Measurements from ENCODE around the gene EXOSC3. TPM values are rescaled to one million over a fixed set of nuclear protein-coding genes. Genes with fewer than 3 reads are reported as not detected.

Gene EXOSC3
- total RNA-seq, 1 experiment from 2014 or later: 81.0 TPM

- H3K4me1 ChIP-seq (ENCODE audit: insufficient read depth, low read length): no peaks in the 10 kb centered on the region
- Mint-ChIP-seq H3K4me1 (peaks cover 6 to 12% of the 10 kb centered on the region in 2 experiments), H3K27ac (no peak overlapping the region), H3K36me3 (ENCODE audit: insufficient read depth in 1 of 3, low read depth in 3 of 3) (no peaks in the 10 kb centered on the region), H3K27me3 (ENCODE audit: low read depth) (peaks cover 13% of the 10 kb centered on the region), H3K4me3 (no peak overlapping the region), H3K9me3 (no peaks in the 10 kb centered on the region)
- no peaks in the 10 kb centered on the region for H3K9me3 ChIP-seq (ENCODE audit: control insufficient read depth, low read depth, low read length)
- H3K56ac ChIP-seq (ENCODE audit: insufficient read length, low read depth, low read length): no peak overlapping the region
- H2BK5ac ChIP-seq (ENCODE audit: insufficient read length, low read length): no peak overlapping the region
- no peaks in the 10 kb centered on the region for H3K79me1 ChIP-seq (ENCODE audit: insufficient read depth, low read depth, low read length, poor library complexity, severe bottlenecking)
- H3K4ac ChIP-seq (ENCODE audit: low read depth, low read length): no peak overlapping the region
- no peak overlapping the region for H3K18ac ChIP-seq (ENCODE audit: insufficient read length, low read depth, low read length)
- no peak for TF ChIP-seq CTCF (conservative IDR thresholded peaks at IDR 0.05)
- no peak overlapping the region for H2BK20ac ChIP-seq (ENCODE audit: low read depth, low read length, poor library complexity, severe bottlenecking)
- H3T11ph ChIP-seq (ENCODE audit: low read length): no peak overlapping the region
- H3K14ac ChIP-seq (ENCODE audit: insufficient read depth, low read length): no peak overlapping the region
- no peak overlapping the region for H3K27ac ChIP-seq (ENCODE audit: insufficient read length, low read depth, low read length)
- no peak overlapping the region for H4K8ac ChIP-seq (replicated peaks; ENCODE audit: insufficient read length, low read depth, low read length)
- H3K27me3 ChIP-seq (ENCODE audit: insufficient read depth, low read length): no peaks in the 10 kb centered on the region
- H4K5ac ChIP-seq (ENCODE audit: insufficient read length, low read depth, low read length): no peak overlapping the region
- DNase-seq: no peak
- no peaks in the 10 kb centered on the region for H3K79me2 ChIP-seq (ENCODE audit: insufficient read depth, low read length)
- no peaks in the 10 kb centered on the region for H3K23me2 ChIP-seq (ENCODE audit: insufficient read length, low read depth, low read length, poor library complexity, severe bottlenecking)
- WGBS (ENCODE audit: extremely low coverage, insufficient read length, low lambda C conversion rate): no CpG with 5 or more reads among the region's 8 CpGs
- no peak overlapping the region for H2BK15ac ChIP-seq (ENCODE audit: low read depth, low read length)
- H3K9ac ChIP-seq (ENCODE audit: extremely low read depth, insufficient read length, low read length): no peak overlapping the region
- no peak overlapping the region for H2AK5ac ChIP-seq (ENCODE audit: insufficient read length, low read length)
- H4K91ac ChIP-seq (ENCODE audit: insufficient read length, low read depth, low read length): no peak overlapping the region
- no peak overlapping the region for H2BK120ac ChIP-seq (ENCODE audit: low read depth, low read length, poor library complexity, severe bottlenecking)
- H3K23ac ChIP-seq (ENCODE audit: insufficient read length, low read depth, low read length): no peak overlapping the region
- H2AFZ ChIP-seq (ENCODE audit: low read length): no peak overlapping the region
- no peak overlapping the region for H3K4me2 ChIP-seq (ENCODE audit: insufficient read depth, insufficient read length, low read length)
- H4K20me1 ChIP-seq (ENCODE audit: control insufficient read depth, insufficient read depth, insufficient read length): no peaks in the 10 kb centered on the region
- no peak overlapping the region for H2BK12ac ChIP-seq (ENCODE audit: insufficient read length, low read depth, low read length)
Measured at GRCh38 chr9:37745970-37746369, 38.9 kb downstream of the EXOSC3 start.
